Natural killer cell (primary cell): Measurements from ENCODE around the gene PDE4D. TPM values are rescaled to one million over a fixed set of nuclear protein-coding genes. Genes with fewer than 3 reads are reported as not detected.

Source experiments
- ATAC-seq, 3 donors: fragments of 150-1000 bp in 2 of 3; fragments of 200-7000 bp in 1 of 3; cut with Tn5 transposase; 1 replicate in 1 of 3; 2 replicates in 2 of 3; pipeline ENCODE4 v1.10.0; 2021; ENCODE audit warnings: mild to moderate bottlenecking in 2 of 3, moderate library complexity in 2 of 3
- DNase-seq, 2 donors: peaks; one replicate each; pipeline versions ENCODE4 v3.0.0 to v3.0.0-alpha.2; 2013 to 2021; ENCODE audit warnings: mixed read lengths in 1 of 2
- H3K27ac ChIP-seq: one replicate; pipeline ENCODE4 v1.5.1; 2013; ENCODE audit warnings: mild to moderate bottlenecking, low read length
- H3K27me3 ChIP-seq: one replicate; pipeline ENCODE4 v1.6.1; 2013; ENCODE audit warnings: low read length; ENCODE audit not compliant: control insufficient read depth, insufficient read depth
- H3K36me3 ChIP-seq: one replicate; pipeline ENCODE4 v1.6.1; 2013; ENCODE audit warnings: low read length; ENCODE audit not compliant: control insufficient read depth, insufficient read depth
- H3K4me1 ChIP-seq: one replicate; pipeline ENCODE4 v1.6.1; 2013; ENCODE audit warnings: low read length; ENCODE audit not compliant: control insufficient read depth, insufficient read depth
- H3K4me3 ChIP-seq: one replicate; pipeline ENCODE4 v1.5.1; 2013; ENCODE audit warnings: low read length
- H3K9me3 ChIP-seq: one replicate; pipeline ENCODE4 v1.6.1; 2013; ENCODE audit warnings: low read length; ENCODE audit not compliant: control insufficient read depth, insufficient read depth
- H3K27ac Mint-ChIP-seq, 2 donors: one replicate each; pipeline ENCODE4 v1.8.0; 2022; ENCODE audit warnings: mild to moderate bottlenecking in 2 of 2, mixed read lengths in 2 of 2, moderate library complexity in 1 of 2
- H3K27me3 Mint-ChIP-seq, 2 donors: one replicate each; pipeline ENCODE4 v1.8.0; 2022; ENCODE audit warnings: low read depth in 2 of 2, mixed read lengths in 2 of 2
- H3K36me3 Mint-ChIP-seq: one replicate; pipeline ENCODE4 v1.8.0; 2022; ENCODE audit warnings: mixed read lengths
- H3K4me1 Mint-ChIP-seq, 2 donors: one replicate each; pipeline ENCODE4 v1.8.0; 2022; ENCODE audit warnings: mixed read lengths in 2 of 2
- H3K4me3 Mint-ChIP-seq: one replicate; pipeline ENCODE4 v1.8.0; 2022; ENCODE audit warnings: mild to moderate bottlenecking, moderate library complexity, mixed read lengths
- H3K9me3 Mint-ChIP-seq, 2 donors: one replicate each; pipeline ENCODE4 v1.8.0; 2022; ENCODE audit warnings: mixed read lengths in 2 of 2
- WGBS: methylation state at CpG from one replicate; pipeline ENCODE4 v1.1.7; 2013; ENCODE audit warnings: missing lambda C conversion rate; ENCODE audit not compliant: insufficient coverage; 5-methylcytosine and 5-hydroxymethylcytosine counted together
- intact Hi-C: fragments of 100-400 bp; cut with micrococcal nuclease; formaldehyde crosslinking; loops from one replicate; pipeline ENCODE4 v1.14.2; 2022
- total RNA-seq, 4 donors: library from RNA; stranded (reverse); fragments of 120-200 nt in 1 of 4; gene quantifications; one replicate each; pipeline versions ENCODE4 v1.2.3 to v1.2.4, GENCODE V29; 2013 to 2022
- TF ChIP-seq, protein P1 (sequence below): fragments of 200-600 bp; IDR thresholded peaks from one replicate; pipeline ENCODE4 v1.8.0; 2022; ENCODE audit warnings: antibody characterized with exemption

The PDE4D gene
- total RNA-seq, 3 donors from 2014 or later (not counting 1 experiment from before 2014, with no cell fraction given): 109 to 170 (median 116) TPM

- WGBS: no CpG with 5 or more reads among the region's 1 CpG
- Histone ChIP-seq H3K9me3 (no peaks in the 10 kb centered on the region), H3K27ac (no peak overlapping the region), H3K4me1 (no peaks in the 10 kb centered on the region), H3K4me3 (no peak overlapping the region), H3K27me3 (no peaks in the 10 kb centered on the region), H3K36me3 (no peaks in the 10 kb centered on the region)
- H3K4me1 Mint-ChIP-seq: peaks cover 16 to 18% of the 10 kb centered on the region in 2 donors
- TF ChIP-seq, protein P1, sequence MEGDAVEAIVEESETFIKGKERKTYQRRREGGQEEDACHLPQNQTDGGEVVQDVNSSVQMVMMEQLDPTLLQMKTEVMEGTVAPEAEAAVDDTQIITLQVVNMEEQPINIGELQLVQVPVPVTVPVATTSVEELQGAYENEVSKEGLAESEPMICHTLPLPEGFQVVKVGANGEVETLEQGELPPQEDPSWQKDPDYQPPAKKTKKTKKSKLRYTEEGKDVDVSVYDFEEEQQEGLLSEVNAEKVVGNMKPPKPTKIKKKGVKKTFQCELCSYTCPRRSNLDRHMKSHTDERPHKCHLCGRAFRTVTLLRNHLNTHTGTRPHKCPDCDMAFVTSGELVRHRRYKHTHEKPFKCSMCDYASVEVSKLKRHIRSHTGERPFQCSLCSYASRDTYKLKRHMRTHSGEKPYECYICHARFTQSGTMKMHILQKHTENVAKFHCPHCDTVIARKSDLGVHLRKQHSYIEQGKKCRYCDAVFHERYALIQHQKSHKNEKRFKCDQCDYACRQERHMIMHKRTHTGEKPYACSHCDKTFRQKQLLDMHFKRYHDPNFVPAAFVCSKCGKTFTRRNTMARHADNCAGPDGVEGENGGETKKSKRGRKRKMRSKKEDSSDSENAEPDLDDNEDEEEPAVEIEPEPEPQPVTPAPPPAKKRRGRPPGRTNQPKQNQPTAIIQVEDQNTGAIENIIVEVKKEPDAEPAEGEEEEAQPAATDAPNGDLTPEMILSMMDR: no peak
- H3K4me3 Mint-ChIP-seq: no peak overlapping the region
- DNase-seq: no peak
- no peak for ATAC-seq
- no peaks in the 10 kb centered on the region for H3K36me3 Mint-ChIP-seq
- H3K27ac Mint-ChIP-seq: no peak overlapping the region
- no peaks in the 10 kb centered on the region for H3K9me3 Mint-ChIP-seq
- intact Hi-C loops: no loop called here
- H3K27me3 Mint-ChIP-seq: peaks cover 0 to 7% of the 10 kb centered on the region in 2 donors
These were observed 552.9 kb downstream of the PDE4D start for GRCh38 chr5:59340637-59341036.

- Histone ChIP-seq H3K27ac (no peak overlapping the region), H3K9me3 (no peaks in the 10 kb centered on the region), H3K36me3 (no peaks in the 10 kb centered on the region), H3K4me3 (no peak overlapping the region), H3K27me3 (no peaks in the 10 kb centered on the region), H3K4me1 (no peaks in the 10 kb centered on the region)
- Mint-ChIP-seq H3K4me3 (peak overlapping the region; percentile 6), H3K27me3 (no peaks in the 10 kb centered on the region), H3K36me3 (no peaks in the 10 kb centered on the region), H3K4me1 (peaks cover 16% of the 10 kb centered on the region in 2 donors), H3K9me3 (no peaks in the 10 kb centered on the region), H3K27ac (peak overlapping the region; percentile 22 to 30)
- intact Hi-C loops: no loop called here
- 16% methylated on average over 8 of the region's 8 CpGs for WGBS
- TF ChIP-seq, protein P1: no peak
- DNase-seq (no peak), ATAC-seq (peak; percentile 32 to 82 (median 80))
These were observed 556.3 kb downstream of the PDE4D start for GRCh38 chr5:59337240-59337639.

DNA sequence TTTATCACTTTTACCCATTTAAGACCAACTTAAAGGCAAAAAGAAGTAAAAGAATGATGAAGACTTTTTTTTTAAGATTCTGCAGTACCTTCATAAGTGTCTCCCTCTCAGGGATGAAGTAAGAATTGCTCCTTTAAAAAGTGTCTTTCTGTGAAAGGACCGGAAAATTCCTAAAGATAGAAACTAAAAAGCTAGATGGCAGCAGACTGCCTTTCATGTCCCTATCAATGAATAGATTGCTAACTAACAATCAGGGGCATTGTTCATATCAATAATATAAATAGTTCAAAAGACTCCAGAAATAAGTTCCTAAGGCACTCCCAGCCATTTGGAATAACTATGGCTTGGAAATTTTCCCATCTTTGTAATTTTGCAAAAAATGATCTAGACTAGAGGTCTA lies 558.0 kb downstream of the PDE4D start:
- H3K9me3 ChIP-seq: no peaks in the 10 kb centered on the region
- H3K4me1 ChIP-seq: no peaks in the 10 kb centered on the region
- TF ChIP-seq, protein P1: no peak
- Mint-ChIP-seq H3K4me3 (no peak overlapping the region), H3K27me3 (no peaks in the 10 kb centered on the region), H3K36me3 (no peaks in the 10 kb centered on the region), H3K4me1 (peaks cover 13 to 16% of the 10 kb centered on the region in 2 donors), H3K27ac (no peak overlapping the region), H3K9me3 (no peaks in the 10 kb centered on the region)
- H3K4me3 ChIP-seq: no peak overlapping the region
- H3K27ac ChIP-seq: no peak overlapping the region
- intact Hi-C loops: no loop called here
- ATAC-seq: no peak
- no peaks in the 10 kb centered on the region for H3K27me3 ChIP-seq
- H3K36me3 ChIP-seq: no peaks in the 10 kb centered on the region
- no peak for DNase-seq
- 86% methylated on average over 1 of the region's 1 CpG for WGBS

DNA sequence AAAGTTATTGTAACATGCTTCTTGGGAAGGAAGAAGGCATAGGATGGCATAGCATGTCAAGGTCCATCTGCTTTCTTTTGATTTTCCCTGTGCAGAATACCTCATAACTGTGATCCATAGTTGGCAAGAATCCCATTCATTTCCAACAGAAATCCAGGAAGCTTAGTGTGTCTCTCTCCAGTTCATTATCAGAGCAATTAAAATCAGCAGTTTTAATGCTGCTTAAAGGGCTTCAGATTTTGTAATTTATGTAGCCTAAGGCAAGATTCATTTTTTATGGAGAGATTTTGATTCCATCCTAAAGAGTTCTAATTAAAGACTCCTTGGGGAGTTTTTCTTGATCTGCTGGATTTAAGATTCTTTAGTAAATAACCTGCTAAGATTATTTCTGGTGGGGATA lies 560.1 kb downstream of the PDE4D start:
- H3K9me3 Mint-ChIP-seq: no peaks in the 10 kb centered on the region
- H3K36me3 ChIP-seq: no peaks in the 10 kb centered on the region
- no peaks in the 10 kb centered on the region for H3K27me3 Mint-ChIP-seq
- DNase-seq: no peak
- H3K9me3 ChIP-seq: no peaks in the 10 kb centered on the region
- no peak overlapping the region for H3K4me3 Mint-ChIP-seq
- intact Hi-C loops: loop anchor here (5.0 kb wide), 1 partner anchor 34 kb away; no protein-coding TSS in a partner anchor
- no peak for ATAC-seq
- peaks cover 13 to 16% of the 10 kb centered on the region in 2 donors for H3K4me1 Mint-ChIP-seq
- H3K36me3 Mint-ChIP-seq: no peaks in the 10 kb centered on the region
- no peak overlapping the region for H3K27ac Mint-ChIP-seq
- H3K4me3 ChIP-seq: no peak overlapping the region
- TF ChIP-seq, protein P1: no peak
- H3K27ac ChIP-seq: no peak overlapping the region
- no peaks in the 10 kb centered on the region for H3K4me1 ChIP-seq
- H3K27me3 ChIP-seq: no peaks in the 10 kb centered on the region
